Measurements from ENCODE around the gene ANXA6. TPM values are rescaled to one million over a fixed set of nuclear protein-coding genes. Genes with fewer than 3 reads are reported as not detected.

ANXA6 gene
- total and polyA plus RNA-seq, 10 donors: 141 to 295 (median 185) TPM

DNA sequence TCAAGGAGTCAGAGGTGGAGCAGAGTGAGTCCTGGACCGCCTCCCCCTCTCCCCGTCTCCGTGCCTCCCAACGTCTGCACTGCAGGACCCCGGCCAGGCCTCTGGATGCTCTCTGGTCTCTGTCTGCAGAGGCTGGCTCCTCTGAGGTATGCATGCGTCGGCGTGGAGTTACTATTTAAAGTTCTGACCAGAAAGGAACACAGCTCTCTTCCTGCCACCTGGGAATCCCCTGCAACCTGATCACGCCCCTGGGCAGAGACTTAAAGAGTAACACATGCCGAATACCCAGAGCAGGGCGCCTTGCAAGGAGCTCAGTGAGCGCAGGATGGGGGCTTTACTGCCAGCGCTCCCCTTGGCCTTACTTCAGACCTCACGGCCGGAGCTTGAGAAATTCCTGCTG lies 16.0 kb downstream of the ANXA6 start:
- no peaks in the 10 kb centered on the region for H3K9me3 ChIP-seq
- intact Hi-C loops (cut with DNase I; ENCODE audit: low total_unique reads): no loop called here
- H3K4me1 ChIP-seq: peaks cover 36 to 97% (median 78%) of the 10 kb centered on the region in 6 donors
- WGBS, 5 donors: 27 to 49% (median 36%) methylated on average over 15 of the region's 15 CpGs
- TF ChIP-seq, protein P1, sequence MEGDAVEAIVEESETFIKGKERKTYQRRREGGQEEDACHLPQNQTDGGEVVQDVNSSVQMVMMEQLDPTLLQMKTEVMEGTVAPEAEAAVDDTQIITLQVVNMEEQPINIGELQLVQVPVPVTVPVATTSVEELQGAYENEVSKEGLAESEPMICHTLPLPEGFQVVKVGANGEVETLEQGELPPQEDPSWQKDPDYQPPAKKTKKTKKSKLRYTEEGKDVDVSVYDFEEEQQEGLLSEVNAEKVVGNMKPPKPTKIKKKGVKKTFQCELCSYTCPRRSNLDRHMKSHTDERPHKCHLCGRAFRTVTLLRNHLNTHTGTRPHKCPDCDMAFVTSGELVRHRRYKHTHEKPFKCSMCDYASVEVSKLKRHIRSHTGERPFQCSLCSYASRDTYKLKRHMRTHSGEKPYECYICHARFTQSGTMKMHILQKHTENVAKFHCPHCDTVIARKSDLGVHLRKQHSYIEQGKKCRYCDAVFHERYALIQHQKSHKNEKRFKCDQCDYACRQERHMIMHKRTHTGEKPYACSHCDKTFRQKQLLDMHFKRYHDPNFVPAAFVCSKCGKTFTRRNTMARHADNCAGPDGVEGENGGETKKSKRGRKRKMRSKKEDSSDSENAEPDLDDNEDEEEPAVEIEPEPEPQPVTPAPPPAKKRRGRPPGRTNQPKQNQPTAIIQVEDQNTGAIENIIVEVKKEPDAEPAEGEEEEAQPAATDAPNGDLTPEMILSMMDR (IDR thresholded peaks at IDR 0.05 in 8 of 11, conservative IDR thresholded peaks at IDR 0.05 in 3 of 11): no peak
- no peak for TF ChIP-seq POLR2A (IDR thresholded peaks at IDR 0.05)
- peak; percentile 52 to 79 (median 77) for TF ChIP-seq POLR2AphosphoS5 (IDR thresholded peaks at IDR 0.05)
- DNase-seq: peak; percentile 85
- peak overlapping the region in 5 of 8 donors; percentile 13 to 57 (median 17) for H3K4me3 ChIP-seq
- no peaks in the 10 kb centered on the region for H3K27me3 ChIP-seq (replicated peaks in 1 of 7)
- H3K27ac ChIP-seq: peak overlapping the region; percentile 37 to 96 (median 60)
- peaks cover 0 to 100% (median 50%) of the 10 kb centered on the region in 6 donors for H3K36me3 ChIP-seq

DNA sequence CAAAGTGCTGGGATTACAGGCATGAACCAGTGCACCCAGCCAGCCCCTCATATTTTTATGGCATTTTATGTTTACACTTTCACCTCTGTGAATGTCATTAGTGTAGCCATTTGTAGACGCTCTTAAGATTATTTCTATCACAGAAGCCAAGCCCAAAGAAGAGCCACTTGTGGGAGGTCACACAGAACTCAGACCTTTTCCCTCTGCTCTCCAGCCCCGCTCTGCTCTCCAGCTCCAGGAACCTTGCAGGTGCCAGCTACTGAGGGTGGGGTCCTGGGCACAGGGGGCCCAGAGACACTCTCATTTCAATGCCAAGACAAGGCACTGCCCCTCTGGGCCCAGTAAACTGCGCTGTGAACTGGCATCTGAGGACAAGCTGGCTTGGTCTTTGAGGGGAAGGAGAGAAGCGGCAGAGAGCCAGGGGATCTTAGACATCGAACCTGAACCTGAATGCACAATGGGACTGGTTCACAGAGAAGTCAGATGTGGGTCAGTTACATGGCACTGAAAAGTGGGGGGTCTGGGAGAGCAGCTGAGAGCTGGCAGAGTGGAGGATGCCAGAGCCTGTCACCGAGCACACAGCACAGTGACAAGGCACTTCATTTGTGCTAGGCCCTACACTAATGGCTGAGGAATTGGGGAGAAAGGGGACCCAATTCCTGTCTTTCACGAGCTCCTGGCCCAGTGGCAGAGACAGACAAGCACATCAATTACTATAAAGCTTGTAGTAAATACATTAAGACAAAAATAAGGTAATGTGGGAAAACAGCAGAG lies 16.7 kb downstream of the ANXA6 start:
- Histone ChIP-seq H3K36me3 (peaks cover 0 to 100% (median 50%) of the 10 kb centered on the region in 6 donors), H3K27ac (peak overlapping the region; percentile 37 to 96 (median 60)), H3K4me1 (peaks cover 31 to 97% (median 72%) of the 10 kb centered on the region in 6 donors), H3K27me3 (replicated peaks in 1 of 7) (no peaks in the 10 kb centered on the region), H3K4me3 (peak overlapping the region in 5 of 8 donors; percentile 13 to 57 (median 17)), H3K9me3 (no peaks in the 10 kb centered on the region)
- TF ChIP-seq, protein P1 (IDR thresholded peaks at IDR 0.05 in 8 of 11, conservative IDR thresholded peaks at IDR 0.05 in 3 of 11): no peak
- TF ChIP-seq POLR2A (IDR thresholded peaks at IDR 0.05): no peak
- TF ChIP-seq POLR2AphosphoS5 (IDR thresholded peaks at IDR 0.05): no peak
- 76 to 90% (median 83%) methylated on average over 7 of the region's 7 CpGs for WGBS, 5 donors
- intact Hi-C loops (cut with DNase I; ENCODE audit: low total_unique reads): no loop called here
- no peak for DNase-seq

- no peak for TF ChIP-seq POLR2A (IDR thresholded peaks at IDR 0.05)
- TF ChIP-seq, protein P1 (IDR thresholded peaks at IDR 0.05 in 8 of 11, conservative IDR thresholded peaks at IDR 0.05 in 3 of 11): no peak
- TF ChIP-seq POLR2AphosphoS5 (IDR thresholded peaks at IDR 0.05): no peak
- WGBS, 5 donors: 75 to 89% (median 83%) methylated on average over 3 of the region's 3 CpGs
- intact Hi-C loops (cut with DNase I; ENCODE audit: low total_unique reads): no loop called here
- no peak for DNase-seq
- peaks cover 0 to 100% (median 57%) of the 10 kb centered on the region in 6 donors for H3K36me3 ChIP-seq
- H3K9me3 ChIP-seq: no peaks in the 10 kb centered on the region
- peak overlapping the region in 6 of 8 donors; percentile 9 to 96 (median 63) for H3K27ac ChIP-seq
- H3K4me3 ChIP-seq: no peak overlapping the region
- no peaks in the 10 kb centered on the region for H3K27me3 ChIP-seq (replicated peaks in 1 of 7)
- peaks cover 29 to 97% (median 70%) of the 10 kb centered on the region in 6 donors for H3K4me1 ChIP-seq
These were observed 17.9 kb downstream of the ANXA6 start for GRCh38 chr5:151139646-151140045.

DNA sequence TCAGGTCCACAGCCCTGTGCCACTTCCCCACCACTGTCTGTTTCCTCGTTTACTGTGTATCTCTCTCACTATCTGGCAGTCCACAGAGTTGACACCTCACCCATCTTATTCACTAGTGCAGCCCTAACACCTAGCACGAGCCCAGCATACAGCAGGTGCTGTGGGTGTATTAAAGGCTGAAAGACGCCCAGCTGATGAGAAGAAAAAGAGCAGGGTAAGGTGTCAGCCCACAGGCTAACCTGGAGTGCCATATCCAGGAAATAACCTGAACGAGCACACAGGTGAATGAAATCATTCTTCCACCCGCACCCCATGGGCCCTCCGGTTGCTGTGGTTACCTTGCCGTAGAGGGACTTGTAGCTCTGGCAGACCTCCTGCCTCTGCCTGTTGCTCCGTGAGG lies 18.6 kb downstream of the ANXA6 start:
- H3K36me3 ChIP-seq: peaks cover 0 to 100% (median 63%) of the 10 kb centered on the region in 6 donors
- no peaks in the 10 kb centered on the region for H3K9me3 ChIP-seq
- H3K4me1 ChIP-seq: peaks cover 35 to 97% (median 70%) of the 10 kb centered on the region in 6 donors
- intact Hi-C loops (cut with DNase I; ENCODE audit: low total_unique reads): no loop called here
- H3K4me3 ChIP-seq: no peak overlapping the region
- DNase-seq: no peak
- H3K27ac ChIP-seq: peak overlapping the region in 7 of 8 donors; percentile 6 to 96 (median 57)
- TF ChIP-seq POLR2AphosphoS5 (IDR thresholded peaks at IDR 0.05): no peak
- TF ChIP-seq, protein P1 (IDR thresholded peaks at IDR 0.05 in 8 of 11, conservative IDR thresholded peaks at IDR 0.05 in 3 of 11): no peak
- no peak for TF ChIP-seq POLR2A (IDR thresholded peaks at IDR 0.05)
- no peaks in the 10 kb centered on the region for H3K27me3 ChIP-seq (replicated peaks in 1 of 7)
- 66 to 87% (median 79%) methylated on average over 8 of the region's 8 CpGs for WGBS, 5 donors
